ENCODE data around the gene CYP2J2.
A peak's percentile ranks its signal among the peaks of the same experiment; 100 is the strongest.
"Not testable (repeated sequence)": the region's sequence is repeated elsewhere in the genome, so short reads cannot be mapped to it uniquely, and the experiment has no call there.

The CYP2J2 gene

GRCh38 chr1:59926381-59927123 lies at the start of gene CYP2J2:
Gene CYP2J2, minus strand, starts transcription at chr1:59926773. Its CDS starts 27 bp downstream, at chr1:59926746.
- peaks cover 86% of the 10 kb centered on the region for H3K27me3 Mint-ChIP-seq
- H3K9me3 Mint-ChIP-seq: peaks cover 4% of the 10 kb centered on the region
- H3K27ac Mint-ChIP-seq (ENCODE audit: low read depth): no peak within 1 kb of the TSS
- peak within 1 kb of the TSS; percentile 65 for H3K4me3 Mint-ChIP-seq
- ATAC-seq (replicated peaks; ENCODE audit: extremely low read depth, poor library complexity, severe bottlenecking) (peak; percentile 56), DNase-seq (ENCODE audit: low spot score in 2 of 2) (no peak)
- H3K4me1 Mint-ChIP-seq: peaks cover 10% of the 10 kb centered on the region
- no peaks in the 10 kb centered on the region for H3K36me3 Mint-ChIP-seq (ENCODE audit: insufficient read depth)

GRCh38 chr1:59973719-59974118 lies 47.1 kb upstream of the CYP2J2 start:
- H3K9me3 Mint-ChIP-seq: no peaks in the 10 kb centered on the region
- peaks cover 61% of the 10 kb centered on the region for H3K27me3 Mint-ChIP-seq
- no peak overlapping the region for H3K27ac Mint-ChIP-seq (ENCODE audit: low read depth)
- no peak for ATAC-seq (replicated peaks; ENCODE audit: extremely low read depth, poor library complexity, severe bottlenecking)
- peaks cover 2% of the 10 kb centered on the region for H3K36me3 Mint-ChIP-seq (ENCODE audit: insufficient read depth)
- H3K4me1 Mint-ChIP-seq: peaks cover 6% of the 10 kb centered on the region
- H3K4me3 Mint-ChIP-seq: no peak overlapping the region
- DNase-seq (ENCODE audit: low spot score in 2 of 2): no peak

GRCh38 chr1:59972216-59972927 lies 45.8 kb upstream of the CYP2J2 start:
- Mint-ChIP-seq H3K4me1 (peaks cover 6% of the 10 kb centered on the region), H3K4me3 (no peak overlapping the region), H3K27ac (ENCODE audit: low read depth) (no peak overlapping the region), H3K36me3 (ENCODE audit: insufficient read depth) (peaks cover 2% of the 10 kb centered on the region), H3K9me3 (no peaks in the 10 kb centered on the region), H3K27me3 (peaks cover 66% of the 10 kb centered on the region)
- DNase-seq (ENCODE audit: low spot score in 2 of 2) (no peak), ATAC-seq (replicated peaks; ENCODE audit: extremely low read depth, poor library complexity, severe bottlenecking) (no peak)

GRCh38 chr1:59971464-59971911 lies 44.9 kb upstream of the CYP2J2 start:
- Mint-ChIP-seq H3K27me3 (peaks cover 59% of the 10 kb centered on the region), H3K36me3 (ENCODE audit: insufficient read depth) (peaks cover 2% of the 10 kb centered on the region), H3K4me1 (peaks cover 6% of the 10 kb centered on the region), H3K4me3 (no peak overlapping the region), H3K9me3 (no peaks in the 10 kb centered on the region), H3K27ac (ENCODE audit: low read depth) (no peak overlapping the region)
- DNase-seq (ENCODE audit: low spot score in 2 of 2): no peak
- ATAC-seq (replicated peaks; ENCODE audit: extremely low read depth, poor library complexity, severe bottlenecking): no peak

GRCh38 chr1:59969542-59970175 lies 43.1 kb upstream of the CYP2J2 start:
- not testable (repeated sequence) for H3K27ac Mint-ChIP-seq (ENCODE audit: low read depth); H3K36me3 Mint-ChIP-seq (ENCODE audit: insufficient read depth); H3K4me1 Mint-ChIP-seq; H3K9me3 Mint-ChIP-seq; H3K4me3 Mint-ChIP-seq; ATAC-seq (replicated peaks; ENCODE audit: extremely low read depth, poor library complexity, severe bottlenecking); DNase-seq (ENCODE audit: low spot score in 2 of 2)
- H3K27me3 Mint-ChIP-seq: peaks cover 41% of the 10 kb centered on the region

- not testable (repeated sequence) for DNase-seq (ENCODE audit: low spot score in 2 of 2); H3K36me3 Mint-ChIP-seq (ENCODE audit: insufficient read depth); H3K4me3 Mint-ChIP-seq; ATAC-seq (replicated peaks; ENCODE audit: extremely low read depth, poor library complexity, severe bottlenecking); H3K4me1 Mint-ChIP-seq; H3K27ac Mint-ChIP-seq (ENCODE audit: low read depth); H3K9me3 Mint-ChIP-seq
- peaks cover 34% of the 10 kb centered on the region for H3K27me3 Mint-ChIP-seq
Measured at GRCh38 chr1:59968746-59969145, 42.2 kb upstream of the CYP2J2 start.

GRCh38 chr1:59967780-59968179 lies 41.2 kb upstream of the CYP2J2 start:
- Mint-ChIP-seq H3K4me1 (peaks cover 6% of the 10 kb centered on the region), H3K4me3 (no peak overlapping the region), H3K9me3 (no peaks in the 10 kb centered on the region), H3K36me3 (ENCODE audit: insufficient read depth) (peaks cover 2% of the 10 kb centered on the region), H3K27me3 (peaks cover 24% of the 10 kb centered on the region), H3K27ac (ENCODE audit: low read depth) (no peak overlapping the region)
- no peak for DNase-seq (ENCODE audit: low spot score in 2 of 2)
- no peak for ATAC-seq (replicated peaks; ENCODE audit: extremely low read depth, poor library complexity, severe bottlenecking)

GRCh38 chr1:59967141-59967697 lies 40.6 kb upstream of the CYP2J2 start:
- no peak for ATAC-seq (replicated peaks; ENCODE audit: extremely low read depth, poor library complexity, severe bottlenecking)
- peaks cover 6% of the 10 kb centered on the region for H3K4me1 Mint-ChIP-seq
- peaks cover 19% of the 10 kb centered on the region for H3K27me3 Mint-ChIP-seq
- no peak overlapping the region for H3K27ac Mint-ChIP-seq (ENCODE audit: low read depth)
- H3K9me3 Mint-ChIP-seq: no peaks in the 10 kb centered on the region
- H3K36me3 Mint-ChIP-seq (ENCODE audit: insufficient read depth): peaks cover 2% of the 10 kb centered on the region
- H3K4me3 Mint-ChIP-seq: no peak overlapping the region
- DNase-seq (ENCODE audit: low spot score in 2 of 2): no peak

GRCh38 chr1:59952065-59952464 lies 25.5 kb upstream of the CYP2J2 start:
- no peak overlapping the region for H3K4me3 Mint-ChIP-seq
- ATAC-seq (replicated peaks; ENCODE audit: extremely low read depth, poor library complexity, severe bottlenecking) (no peak), DNase-seq (ENCODE audit: low spot score in 2 of 2) (no peak)
- H3K27ac Mint-ChIP-seq (ENCODE audit: low read depth): no peak overlapping the region
- no peaks in the 10 kb centered on the region for H3K36me3 Mint-ChIP-seq (ENCODE audit: insufficient read depth)
- H3K9me3 Mint-ChIP-seq: no peaks in the 10 kb centered on the region
- H3K4me1 Mint-ChIP-seq: no peaks in the 10 kb centered on the region
- no peaks in the 10 kb centered on the region for H3K27me3 Mint-ChIP-seq

GRCh38 chr1:59949648-59950047 lies 23.1 kb upstream of the CYP2J2 start:
- Mint-ChIP-seq H3K4me3 (no peak overlapping the region), H3K4me1 (no peaks in the 10 kb centered on the region), H3K9me3 (no peaks in the 10 kb centered on the region), H3K36me3 (ENCODE audit: insufficient read depth) (no peaks in the 10 kb centered on the region), H3K27me3 (no peaks in the 10 kb centered on the region), H3K27ac (ENCODE audit: low read depth) (no peak overlapping the region)
- no peak for DNase-seq (ENCODE audit: low spot score in 2 of 2)
- no peak for ATAC-seq (replicated peaks; ENCODE audit: extremely low read depth, poor library complexity, severe bottlenecking)

- H3K9me3 Mint-ChIP-seq: no peaks in the 10 kb centered on the region
- ATAC-seq (replicated peaks; ENCODE audit: extremely low read depth, poor library complexity, severe bottlenecking): no peak
Measured at GRCh38 chr1:59948990-59949389, 22.4 kb upstream of the CYP2J2 start.

GRCh38 chr1:59947047-59947938 lies 20.7 kb upstream of the CYP2J2 start:
- Mint-ChIP-seq H3K27ac (ENCODE audit: low read depth) (no peak overlapping the region), H3K4me3 (no peak overlapping the region), H3K4me1 (no peaks in the 10 kb centered on the region), H3K27me3 (peaks cover 16% of the 10 kb centered on the region), H3K9me3 (no peaks in the 10 kb centered on the region), H3K36me3 (ENCODE audit: insufficient read depth) (no peaks in the 10 kb centered on the region)
- DNase-seq (ENCODE audit: low spot score in 2 of 2): no peak
- peak; percentile 46 for ATAC-seq (replicated peaks; ENCODE audit: extremely low read depth, poor library complexity, severe bottlenecking)

More at GRCh38 chr1:59948990-59949389, 22.4 kb upstream of the CYP2J2 start:
- DNase-seq (ENCODE audit: low spot score in 2 of 2): no peak
- no peaks in the 10 kb centered on the region for H3K4me1 Mint-ChIP-seq
- H3K27me3 Mint-ChIP-seq: no peaks in the 10 kb centered on the region
- H3K4me3 Mint-ChIP-seq: no peak overlapping the region
- no peaks in the 10 kb centered on the region for H3K36me3 Mint-ChIP-seq (ENCODE audit: insufficient read depth)
- no peak overlapping the region for H3K27ac Mint-ChIP-seq (ENCODE audit: low read depth)

Measured in central memory CD8-positive, alpha-beta T cell (primary cell).